ENCODE results near the gene EVI2A. TPM values are rescaled to one million over a fixed set of nuclear protein-coding genes. Genes with fewer than 3 reads are reported as not detected.

Gene EVI2A
- total and polyA plus RNA-seq, 2 experiments from 2014 or later = 1.3 TPM; not detected in 1

DNA sequence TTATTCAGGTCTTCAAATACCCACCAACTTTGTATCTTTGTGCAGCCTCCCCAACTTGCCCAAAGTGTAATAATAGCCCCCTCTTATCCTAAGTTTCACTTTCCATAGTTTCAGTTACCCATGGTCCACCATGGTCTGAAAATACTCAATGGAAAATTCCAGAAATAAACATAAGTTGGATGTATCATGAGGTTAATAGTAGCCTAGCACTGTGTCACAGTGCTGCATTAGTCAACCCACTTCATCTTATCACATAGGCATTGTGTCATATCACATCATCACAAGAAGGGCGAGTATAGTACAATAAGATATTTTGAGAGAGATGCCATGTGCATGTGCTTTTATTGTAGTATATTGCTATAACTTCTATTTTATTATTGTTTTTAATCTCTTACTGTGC, 46.3 kb downstream of the EVI2A start (continued):
- TF ChIP-seq, protein P1, sequence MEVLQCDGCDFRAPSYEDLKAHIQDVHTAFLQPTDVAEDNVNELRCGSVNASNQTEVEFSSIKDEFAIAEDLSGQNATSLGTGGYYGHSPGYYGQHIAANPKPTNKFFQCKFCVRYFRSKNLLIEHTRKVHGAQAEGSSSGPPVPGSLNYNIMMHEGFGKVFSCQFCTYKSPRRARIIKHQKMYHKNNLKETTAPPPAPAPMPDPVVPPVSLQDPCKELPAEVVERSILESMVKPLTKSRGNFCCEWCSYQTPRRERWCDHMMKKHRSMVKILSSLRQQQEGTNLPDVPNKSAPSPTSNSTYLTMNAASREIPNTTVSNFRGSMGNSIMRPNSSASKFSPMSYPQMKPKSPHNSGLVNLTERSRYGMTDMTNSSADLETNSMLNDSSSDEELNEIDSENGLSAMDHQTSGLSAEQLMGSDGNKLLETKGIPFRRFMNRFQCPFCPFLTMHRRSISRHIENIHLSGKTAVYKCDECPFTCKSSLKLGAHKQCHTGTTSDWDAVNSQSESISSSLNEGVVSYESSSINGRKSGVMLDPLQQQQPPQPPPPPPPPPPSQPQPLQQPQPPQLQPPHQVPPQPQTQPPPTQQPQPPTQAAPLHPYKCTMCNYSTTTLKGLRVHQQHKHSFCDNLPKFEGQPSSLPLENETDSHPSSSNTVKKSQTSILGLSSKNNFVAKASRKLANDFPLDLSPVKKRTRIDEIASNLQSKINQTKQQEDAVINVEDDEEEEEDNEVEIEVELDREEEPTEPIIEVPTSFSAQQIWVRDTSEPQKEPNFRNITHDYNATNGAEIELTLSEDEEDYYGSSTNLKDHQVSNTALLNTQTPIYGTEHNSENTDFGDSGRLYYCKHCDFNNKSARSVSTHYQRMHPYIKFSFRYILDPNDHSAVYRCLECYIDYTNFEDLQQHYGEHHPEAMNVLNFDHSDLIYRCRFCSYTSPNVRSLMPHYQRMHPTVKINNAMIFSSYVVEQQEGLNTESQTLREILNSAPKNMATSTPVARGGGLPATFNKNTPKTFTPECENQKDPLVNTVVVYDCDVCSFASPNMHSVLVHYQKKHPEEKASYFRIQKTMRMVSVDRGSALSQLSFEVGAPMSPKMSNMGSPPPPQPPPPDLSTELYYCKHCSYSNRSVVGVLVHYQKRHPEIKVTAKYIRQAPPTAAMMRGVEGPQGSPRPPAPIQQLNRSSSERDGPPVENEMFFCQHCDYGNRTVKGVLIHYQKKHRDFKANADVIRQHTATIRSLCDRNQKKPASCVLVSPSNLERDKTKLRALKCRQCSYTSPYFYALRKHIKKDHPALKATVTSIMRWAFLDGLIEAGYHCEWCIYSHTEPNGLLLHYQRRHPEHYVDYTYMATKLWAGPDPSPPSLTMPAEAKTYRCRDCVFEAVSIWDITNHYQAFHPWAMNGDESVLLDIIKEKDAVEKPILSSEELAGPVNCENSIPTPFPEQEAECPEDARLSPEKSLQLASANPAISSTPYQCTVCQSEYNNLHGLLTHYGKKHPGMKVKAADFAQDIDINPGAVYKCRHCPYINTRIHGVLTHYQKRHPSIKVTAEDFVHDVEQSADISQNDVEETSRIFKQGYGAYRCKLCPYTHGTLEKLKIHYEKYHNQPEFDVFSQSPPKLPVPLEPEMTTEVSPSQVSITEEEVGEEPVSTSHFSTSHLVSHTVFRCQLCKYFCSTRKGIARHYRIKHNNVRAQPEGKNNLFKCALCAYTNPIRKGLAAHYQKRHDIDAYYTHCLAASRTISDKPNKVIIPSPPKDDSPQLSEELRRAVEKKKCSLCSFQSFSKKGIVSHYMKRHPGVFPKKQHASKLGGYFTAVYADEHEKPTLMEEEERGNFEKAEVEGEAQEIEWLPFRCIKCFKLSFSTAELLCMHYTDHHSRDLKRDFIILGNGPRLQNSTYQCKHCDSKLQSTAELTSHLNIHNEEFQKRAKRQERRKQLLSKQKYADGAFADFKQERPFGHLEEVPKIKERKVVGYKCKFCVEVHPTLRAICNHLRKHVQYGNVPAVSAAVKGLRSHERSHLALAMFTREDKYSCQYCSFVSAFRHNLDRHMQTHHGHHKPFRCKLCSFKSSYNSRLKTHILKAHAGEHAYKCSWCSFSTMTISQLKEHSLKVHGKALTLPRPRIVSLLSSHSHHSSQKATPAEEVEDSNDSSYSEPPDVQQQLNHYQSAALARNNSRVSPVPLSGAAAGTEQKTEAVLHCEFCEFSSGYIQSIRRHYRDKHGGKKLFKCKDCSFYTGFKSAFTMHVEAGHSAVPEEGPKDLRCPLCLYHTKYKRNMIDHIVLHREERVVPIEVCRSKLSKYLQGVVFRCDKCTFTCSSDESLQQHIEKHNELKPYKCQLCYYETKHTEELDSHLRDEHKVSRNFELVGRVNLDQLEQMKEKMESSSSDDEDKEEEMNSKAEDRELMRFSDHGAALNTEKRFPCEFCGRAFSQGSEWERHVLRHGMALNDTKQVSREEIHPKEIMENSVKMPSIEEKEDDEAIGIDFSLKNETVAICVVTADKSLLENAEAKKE (CRISPR knock-in tag; IDR thresholded peaks at IDR 0.05) = no peak
- TF ChIP-seq, protein P2, sequence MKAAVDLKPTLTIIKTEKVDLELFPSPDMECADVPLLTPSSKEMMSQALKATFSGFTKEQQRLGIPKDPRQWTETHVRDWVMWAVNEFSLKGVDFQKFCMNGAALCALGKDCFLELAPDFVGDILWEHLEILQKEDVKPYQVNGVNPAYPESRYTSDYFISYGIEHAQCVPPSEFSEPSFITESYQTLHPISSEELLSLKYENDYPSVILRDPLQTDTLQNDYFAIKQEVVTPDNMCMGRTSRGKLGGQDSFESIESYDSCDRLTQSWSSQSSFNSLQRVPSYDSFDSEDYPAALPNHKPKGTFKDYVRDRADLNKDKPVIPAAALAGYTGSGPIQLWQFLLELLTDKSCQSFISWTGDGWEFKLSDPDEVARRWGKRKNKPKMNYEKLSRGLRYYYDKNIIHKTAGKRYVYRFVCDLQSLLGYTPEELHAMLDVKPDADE (IDR thresholded peaks at IDR 0.05) = no peak
- no peak for TF ChIP-seq JUNB (IDR thresholded peaks at IDR 0.05; ENCODE audit: unreplicated experiment)

DNA sequence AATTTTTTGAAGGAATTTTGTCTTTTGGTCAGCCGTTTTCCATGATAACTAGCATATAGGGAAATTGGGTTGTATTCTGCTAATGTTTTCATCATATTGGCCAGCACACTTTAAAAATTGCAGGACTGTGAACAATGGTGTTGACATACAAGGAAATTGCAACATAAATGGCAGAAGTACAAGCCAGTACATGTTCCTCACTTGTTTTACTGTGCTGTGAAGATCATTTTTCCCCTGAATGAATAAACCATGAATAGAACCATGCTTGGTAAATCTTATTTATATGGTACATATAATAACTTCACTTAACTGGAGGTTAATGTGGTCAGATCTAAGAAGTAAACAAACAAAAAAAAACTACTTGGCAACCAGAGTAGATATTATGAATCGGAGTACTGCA, 47.2 kb downstream of the EVI2A start:
- no peak overlapping the region for H3K27ac Mint-ChIP-seq
- peaks cover 5% of the 10 kb centered on the region; the same call in 2 of the 3 replicates for H3K4me1 Mint-ChIP-seq
- no peaks in the 10 kb centered on the region for H3K79me2 ChIP-seq (replicated peaks; ENCODE audit: insufficient read depth)
- no peaks in the 10 kb centered on the region for H3K36me3 ChIP-seq (ENCODE audit: insufficient read depth)
- 0 out of 2 replicates have a peak overlapping the region, but pooled peaks have one; percentile 7 for H3K27ac ChIP-seq (ENCODE audit: low read depth)
- H3K27me3 ChIP-seq (ENCODE audit: insufficient read depth) = no peaks in the 10 kb centered on the region
- H3K4me3 Mint-ChIP-seq = no peak overlapping the region
- no peaks in the 10 kb centered on the region for H3F3A ChIP-seq (replicated peaks; ENCODE audit: low read depth)
- H3K4me2 ChIP-seq = no peak overlapping the region
- no peak for ATAC-seq
- H3K9me2 ChIP-seq (ENCODE audit: insufficient read depth) = no peaks in the 10 kb centered on the region
- H3K36me3 Mint-ChIP-seq (ENCODE audit: low read depth) = peaks cover 5% of the 10 kb centered on the region; the same call in 2 of the 3 replicates
- no peak for DNase-seq (ENCODE audit: low spot score)
- H3K4me1 ChIP-seq (ENCODE audit: insufficient read depth) = peaks cover 5% of the 10 kb centered on the region; the same call in 1 of the 2 replicates
- TF ChIP-seq, protein P2 (IDR thresholded peaks at IDR 0.05) = no peak
- TF ChIP-seq EZH2phosphoT487 (IDR thresholded peaks at IDR 0.05; ENCODE audit: unreplicated experiment) = no peak
- no peaks in the 10 kb centered on the region for H3K9me3 Mint-ChIP-seq
- peaks cover 2% of the 10 kb centered on the region for H3K27me3 Mint-ChIP-seq (ENCODE audit: insufficient read depth, low read depth, poor library complexity)
- no peak overlapping the region for H3K4me3 ChIP-seq
- no peak overlapping the region for H2AFZ ChIP-seq
- H4K20me1 ChIP-seq (replicated peaks; ENCODE audit: insufficient read depth) = no peaks in the 10 kb centered on the region

Measured in GM23338 (cell line).